ENCODE measurements around the gene SDC3.

The SDC3 gene

DNA sequence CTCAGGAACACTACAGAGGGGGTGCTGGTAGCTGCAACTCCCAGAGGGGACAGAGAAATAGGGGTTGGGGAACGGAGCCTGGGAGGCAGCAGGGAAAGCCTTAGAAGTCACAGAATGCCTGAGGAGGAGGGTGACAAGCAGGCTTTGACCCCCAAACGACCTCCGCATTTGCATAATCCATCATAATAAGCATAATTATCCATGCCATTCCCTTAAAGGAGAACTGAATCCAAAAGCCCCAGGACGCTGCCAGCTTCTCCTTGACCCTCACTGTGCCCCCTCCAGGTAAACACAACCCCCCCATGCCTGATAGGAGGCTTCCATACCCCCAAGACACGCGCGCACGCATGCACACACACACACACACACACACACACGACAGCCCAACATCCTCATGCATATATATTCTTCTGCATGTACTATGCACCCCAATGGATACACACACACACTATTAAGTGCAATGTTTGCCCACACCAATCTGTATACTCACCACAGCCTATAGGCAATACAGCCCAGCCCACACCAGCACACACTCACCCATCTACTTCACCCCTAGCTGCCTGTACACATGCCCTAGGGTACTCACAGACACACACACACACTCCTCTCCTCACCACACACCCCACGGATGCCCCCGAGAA, 27.8 kb downstream of the SDC3 start:
- TF ChIP-seq, protein P1, sequence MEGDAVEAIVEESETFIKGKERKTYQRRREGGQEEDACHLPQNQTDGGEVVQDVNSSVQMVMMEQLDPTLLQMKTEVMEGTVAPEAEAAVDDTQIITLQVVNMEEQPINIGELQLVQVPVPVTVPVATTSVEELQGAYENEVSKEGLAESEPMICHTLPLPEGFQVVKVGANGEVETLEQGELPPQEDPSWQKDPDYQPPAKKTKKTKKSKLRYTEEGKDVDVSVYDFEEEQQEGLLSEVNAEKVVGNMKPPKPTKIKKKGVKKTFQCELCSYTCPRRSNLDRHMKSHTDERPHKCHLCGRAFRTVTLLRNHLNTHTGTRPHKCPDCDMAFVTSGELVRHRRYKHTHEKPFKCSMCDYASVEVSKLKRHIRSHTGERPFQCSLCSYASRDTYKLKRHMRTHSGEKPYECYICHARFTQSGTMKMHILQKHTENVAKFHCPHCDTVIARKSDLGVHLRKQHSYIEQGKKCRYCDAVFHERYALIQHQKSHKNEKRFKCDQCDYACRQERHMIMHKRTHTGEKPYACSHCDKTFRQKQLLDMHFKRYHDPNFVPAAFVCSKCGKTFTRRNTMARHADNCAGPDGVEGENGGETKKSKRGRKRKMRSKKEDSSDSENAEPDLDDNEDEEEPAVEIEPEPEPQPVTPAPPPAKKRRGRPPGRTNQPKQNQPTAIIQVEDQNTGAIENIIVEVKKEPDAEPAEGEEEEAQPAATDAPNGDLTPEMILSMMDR (IDR thresholded peaks at IDR 0.05) = no peak
- no peak for TF ChIP-seq ZFX (IDR thresholded peaks at IDR 0.05; ENCODE audit: borderline replicate concordance)
- H3K27ac ChIP-seq = no peak overlapping the region

DNA sequence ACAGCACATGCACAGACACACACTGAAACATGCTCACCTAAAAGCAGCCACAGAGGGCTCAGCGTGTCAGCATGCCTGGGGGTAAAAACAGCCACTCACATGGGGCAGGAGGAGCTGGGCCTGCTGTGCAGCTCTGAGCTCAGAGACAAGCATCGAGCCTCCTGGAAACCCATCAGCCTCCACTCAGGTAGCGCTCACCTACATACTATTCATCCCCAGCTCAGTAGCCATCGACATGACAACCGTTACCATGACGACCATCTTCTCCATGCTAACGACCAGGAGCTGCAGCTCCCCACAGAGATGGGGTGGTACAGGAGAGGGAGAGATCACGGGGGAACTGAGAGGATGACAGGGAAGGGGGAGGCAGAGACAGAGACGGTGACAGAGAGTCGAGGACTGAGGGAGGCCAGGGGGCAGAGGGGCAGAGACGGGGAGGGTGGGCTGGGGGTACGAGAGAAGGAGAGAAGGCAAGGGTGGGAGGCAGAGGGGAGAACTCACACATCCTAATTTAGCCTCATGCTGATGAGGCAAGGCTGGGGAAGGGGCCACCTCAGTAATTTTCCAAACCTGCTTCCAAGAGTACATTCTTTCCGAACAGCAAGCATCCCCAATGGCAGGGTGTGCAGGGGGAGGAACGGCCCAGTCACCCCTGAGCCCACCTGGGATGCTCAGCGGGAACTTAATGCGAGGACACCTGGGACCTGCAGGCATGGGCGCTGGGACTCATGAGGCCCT, 28.4 kb downstream of the SDC3 start:
- H3K27ac ChIP-seq = no peak overlapping the region
- TF ChIP-seq, protein P1 (IDR thresholded peaks at IDR 0.05) = no peak
- TF ChIP-seq ZFX (IDR thresholded peaks at IDR 0.05; ENCODE audit: borderline replicate concordance) = no peak

GRCh38 chr1:30879126-30879786, 29.3 kb downstream of the SDC3 start:
- no peak overlapping the region for H3K27ac ChIP-seq
- TF ChIP-seq ZFX (IDR thresholded peaks at IDR 0.05; ENCODE audit: borderline replicate concordance) = no peak
- TF ChIP-seq, protein P1 (IDR thresholded peaks at IDR 0.05) = no peak

- no peak overlapping the region for H3K27ac ChIP-seq
- TF ChIP-seq, protein P1 (IDR thresholded peaks at IDR 0.05) = no peak
- no peak for TF ChIP-seq ZFX (IDR thresholded peaks at IDR 0.05; ENCODE audit: borderline replicate concordance)
These were observed 30.0 kb downstream of the SDC3 start for GRCh38 chr1:30878559-30878958.

DNA sequence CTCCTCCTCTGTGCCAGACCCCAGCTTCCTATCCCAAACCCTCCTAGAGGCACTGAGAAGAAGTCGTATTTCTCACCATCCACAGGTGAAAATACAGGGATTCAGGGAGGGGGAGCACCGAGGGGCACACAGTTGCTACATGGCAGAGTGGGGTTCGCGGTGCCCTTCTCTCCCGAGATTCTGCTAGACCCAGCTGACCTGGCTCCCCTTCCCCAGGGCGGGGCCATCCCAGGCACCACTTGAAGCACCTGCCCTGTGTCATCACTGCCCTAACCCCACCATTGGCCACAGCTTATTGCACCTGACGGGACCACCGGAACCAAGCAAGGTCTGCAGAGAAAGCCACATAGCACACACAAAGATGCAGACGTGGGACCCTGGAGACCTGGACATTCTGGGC, 30.5 kb downstream of the SDC3 start:
- no peak overlapping the region for H3K27ac ChIP-seq
- TF ChIP-seq, protein P1 (IDR thresholded peaks at IDR 0.05) = no peak
- no peak for TF ChIP-seq ZFX (IDR thresholded peaks at IDR 0.05; ENCODE audit: borderline replicate concordance)

- H3K27ac ChIP-seq = no peak overlapping the region
- TF ChIP-seq, protein P1 (IDR thresholded peaks at IDR 0.05) = no peak
- TF ChIP-seq ZFX (IDR thresholded peaks at IDR 0.05; ENCODE audit: borderline replicate concordance) = no peak
These were observed 31.2 kb downstream of the SDC3 start for GRCh38 chr1:30877205-30877912.
